Lung (tissue), 12 donors: Measurements from ENCODE around the gene CD2. TPM values are rescaled to one million over a fixed set of nuclear protein-coding genes. Genes with fewer than 3 reads are reported as not detected.

Experiments
- ATAC-seq: fragments of 200-7000 bp; cut with Tn5 transposase; one replicate; pipeline ENCODE4 v1.9.1; 2020; ENCODE audit warnings: moderate number of reproducible peaks; ENCODE audit not compliant: insufficient read depth, low FRiP score
- DNase-seq, 3 donors: peaks; one replicate each; pipeline ENCODE4 v3.0.0-alpha.2; 2013 to 2017
- H3K27ac ChIP-seq, 2 donors: one replicate each; pipeline ENCODE4 v1.5.1; 2013; ENCODE audit warnings: mild to moderate bottlenecking in 2 of 2, moderate library complexity in 2 of 2, control low read depth in 1 of 2, inconsistent platforms in 1 of 2, low read depth in 1 of 2, low read length in 1 of 2
- H3K27me3 ChIP-seq, 3 donors: one replicate each; pipeline ENCODE4 v1.5.1; 2013; ENCODE audit warnings: low read length in 2 of 3; ENCODE audit not compliant: control insufficient read depth in 3 of 3, insufficient read depth in 3 of 3
- H3K36me3 ChIP-seq, 4 donors: one replicate each; pipeline ENCODE4 v1.5.1; 2013; ENCODE audit warnings: low read length in 4 of 4, mild to moderate bottlenecking in 1 of 4, moderate library complexity in 1 of 4; ENCODE audit not compliant: control insufficient read depth in 4 of 4, insufficient read depth in 4 of 4
- H3K4me1 ChIP-seq, 5 donors: one replicate each; pipeline ENCODE4 v1.5.1; 2013; ENCODE audit warnings: low read length in 5 of 5, mild to moderate bottlenecking in 2 of 5, moderate library complexity in 1 of 5; ENCODE audit not compliant: control insufficient read depth in 5 of 5, insufficient read depth in 5 of 5
- H3K4me3 ChIP-seq: one replicate; pipeline ENCODE4 v1.5.1; 2013; ENCODE audit warnings: mild to moderate bottlenecking, control low read depth, moderate library complexity
- H3K9ac ChIP-seq, 2 donors: one replicate each; pipeline ENCODE4 v1.5.1; 2013; ENCODE audit warnings: low read length in 2 of 2, control low read depth in 1 of 2; ENCODE audit not compliant: insufficient read depth in 1 of 2
- H3K9me3 ChIP-seq, 4 donors: one replicate each; pipeline ENCODE4 v1.5.1; 2013; ENCODE audit warnings: low read length in 3 of 4, mild to moderate bottlenecking in 1 of 4, moderate library complexity in 1 of 4; ENCODE audit not compliant: control insufficient read depth in 4 of 4, insufficient read depth in 3 of 4
- WGBS, 2 donors: extraction: QIAGEN DNeasy Blood & Tissue Kit; methylation state at CpG; one replicate each; pipeline ENCODE4 v1.1.7; 2013; 5-methylcytosine and 5-hydroxymethylcytosine counted together
- polyA plus RNA-seq, 2 donors: library from polyadenylated mRNA; stranded (reverse); fragments of 200-250 nt; gene quantifications; one replicate each; pipeline ENCODE4 v1.2.1, GENCODE V29; 2013
- total RNA-seq, 2 donors: library from RNA; depleted of rRNA in 1 of 2; stranded (reverse); fragments of >200 nt in 1 of 2; gene quantifications; one replicate each; pipeline ENCODE4 v1.2.1, GENCODE V29; 2014 to 2021
- TF ChIP-seq, protein P1 (sequence below): IDR thresholded peaks from 2 replicates; pipeline ENCODE4 v1.5.1; 2012; ENCODE audit warnings: mild to moderate bottlenecking; ENCODE audit errors: control extremely low read depth, extremely low read depth
- donor health status: control.
- donor health status: control.
- donor health status: Bipolar disorder and iron deficiency.
- donor health status: healthy.
- donor health status: DM: yes; HTN: yes; CAD: no.

CD2 gene
- total and polyA plus RNA-seq, 4 donors, result 2.4 to 5.2 (median 4.9) TPM

DNA sequence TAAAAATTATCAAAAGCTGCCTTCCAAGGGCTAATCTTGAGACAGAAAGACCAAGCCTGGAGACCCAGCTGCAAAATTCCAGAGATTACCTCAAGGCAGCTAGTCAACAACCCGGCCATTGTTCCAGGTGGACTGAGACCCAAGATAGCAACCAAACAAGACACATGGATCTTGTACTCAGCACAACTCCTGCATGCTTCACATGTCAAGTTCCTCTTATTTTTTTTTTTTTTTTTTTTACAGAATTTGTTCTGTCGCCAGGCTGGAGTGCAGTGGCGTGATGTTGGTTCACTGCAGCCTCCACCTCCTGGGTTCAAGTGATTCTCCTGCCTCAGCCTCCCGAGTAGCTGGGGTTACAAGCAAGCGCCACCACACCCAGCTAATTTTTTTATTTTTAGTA lies 40.1 kb downstream of the CD2 start:
- no peak overlapping the region for H3K9ac ChIP-seq
- no peaks in the 10 kb centered on the region for H3K4me1 ChIP-seq
- H3K9me3 ChIP-seq, result no peaks in the 10 kb centered on the region
- no peak overlapping the region for H3K4me3 ChIP-seq
- TF ChIP-seq, protein P1, sequence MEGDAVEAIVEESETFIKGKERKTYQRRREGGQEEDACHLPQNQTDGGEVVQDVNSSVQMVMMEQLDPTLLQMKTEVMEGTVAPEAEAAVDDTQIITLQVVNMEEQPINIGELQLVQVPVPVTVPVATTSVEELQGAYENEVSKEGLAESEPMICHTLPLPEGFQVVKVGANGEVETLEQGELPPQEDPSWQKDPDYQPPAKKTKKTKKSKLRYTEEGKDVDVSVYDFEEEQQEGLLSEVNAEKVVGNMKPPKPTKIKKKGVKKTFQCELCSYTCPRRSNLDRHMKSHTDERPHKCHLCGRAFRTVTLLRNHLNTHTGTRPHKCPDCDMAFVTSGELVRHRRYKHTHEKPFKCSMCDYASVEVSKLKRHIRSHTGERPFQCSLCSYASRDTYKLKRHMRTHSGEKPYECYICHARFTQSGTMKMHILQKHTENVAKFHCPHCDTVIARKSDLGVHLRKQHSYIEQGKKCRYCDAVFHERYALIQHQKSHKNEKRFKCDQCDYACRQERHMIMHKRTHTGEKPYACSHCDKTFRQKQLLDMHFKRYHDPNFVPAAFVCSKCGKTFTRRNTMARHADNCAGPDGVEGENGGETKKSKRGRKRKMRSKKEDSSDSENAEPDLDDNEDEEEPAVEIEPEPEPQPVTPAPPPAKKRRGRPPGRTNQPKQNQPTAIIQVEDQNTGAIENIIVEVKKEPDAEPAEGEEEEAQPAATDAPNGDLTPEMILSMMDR, result no peak
- H3K27ac ChIP-seq, result no peak overlapping the region
- WGBS, 2 donors, result 73 to 82% methylated on average over 5 of the region's 5 CpGs
- DNase-seq (no peak), ATAC-seq (no peak)
- no peaks in the 10 kb centered on the region for H3K36me3 ChIP-seq
- no peaks in the 10 kb centered on the region for H3K27me3 ChIP-seq

DNA sequence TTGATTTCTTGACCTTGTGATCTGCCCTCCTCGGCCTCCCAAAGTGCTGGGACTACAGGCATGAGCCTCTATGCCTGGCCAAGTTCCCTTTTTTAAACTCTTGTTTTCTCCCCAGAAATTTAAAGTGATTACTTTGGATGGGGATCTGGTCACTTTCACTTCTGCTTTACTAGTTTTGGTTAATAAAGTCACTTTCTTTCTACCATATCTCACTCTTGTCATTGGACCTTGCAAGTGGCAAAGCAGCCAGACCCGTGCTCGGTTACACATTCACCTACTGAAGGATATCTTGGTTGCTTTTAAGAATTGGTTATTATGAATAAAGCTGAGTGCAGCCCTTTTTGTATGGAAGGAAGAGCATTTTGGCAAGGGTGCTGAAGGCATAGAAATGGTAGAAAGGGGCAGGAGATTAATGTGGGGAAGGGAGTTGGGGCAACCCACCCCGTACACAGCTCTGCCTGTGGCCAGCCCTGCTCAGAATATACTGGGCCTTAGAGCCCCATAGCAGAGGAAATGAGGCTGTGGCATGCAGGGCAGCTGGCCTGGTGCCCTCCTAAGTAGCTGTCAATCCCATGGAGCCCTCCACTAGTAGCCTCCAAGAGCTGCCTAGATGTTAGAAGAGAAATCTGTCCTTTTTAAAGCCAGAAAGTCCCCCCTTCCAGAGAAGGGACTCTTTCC lies 40.7 kb downstream of the CD2 start:
- H3K36me3 ChIP-seq, result no peaks in the 10 kb centered on the region
- 61 to 65% methylated on average over 4 of the region's 4 CpGs for WGBS, 2 donors
- no peaks in the 10 kb centered on the region for H3K9me3 ChIP-seq
- H3K4me3 ChIP-seq, result no peak overlapping the region
- no peak overlapping the region for H3K27ac ChIP-seq
- H3K4me1 ChIP-seq, result no peaks in the 10 kb centered on the region
- no peak overlapping the region for H3K9ac ChIP-seq
- DNase-seq, result no peak
- no peak for ATAC-seq
- TF ChIP-seq, protein P1, result no peak
- no peaks in the 10 kb centered on the region for H3K27me3 ChIP-seq

DNA sequence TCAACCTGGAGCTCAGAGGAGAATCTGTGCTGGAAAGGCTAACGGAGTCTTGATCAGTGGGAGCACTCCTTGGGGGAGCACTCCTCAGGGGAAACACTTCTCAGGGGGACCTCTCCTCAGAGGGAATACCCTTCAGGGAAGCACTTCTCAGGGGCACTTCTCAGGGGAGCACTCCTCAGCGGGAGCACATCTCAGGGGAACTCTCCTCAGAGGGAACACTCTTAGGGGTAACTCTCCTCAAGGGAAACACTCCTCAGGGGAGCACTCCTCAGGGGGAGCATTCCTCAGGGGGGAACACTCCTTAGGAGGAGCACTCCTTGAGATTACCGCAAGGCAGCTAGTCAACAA lies 41.2 kb downstream of the CD2 start:
- no peak for ATAC-seq
- no peak for DNase-seq
- TF ChIP-seq, protein P1, result no peak
- H3K4me1 ChIP-seq, result no peaks in the 10 kb centered on the region
- no peaks in the 10 kb centered on the region for H3K36me3 ChIP-seq
- no peak overlapping the region for H3K27ac ChIP-seq
- H3K27me3 ChIP-seq, result no peaks in the 10 kb centered on the region
- H3K9ac ChIP-seq, result no peak overlapping the region
- H3K4me3 ChIP-seq, result no peak overlapping the region
- 94 to 97% methylated on average over 3 of the region's 3 CpGs for WGBS, 2 donors
- no peaks in the 10 kb centered on the region for H3K9me3 ChIP-seq

DNA sequence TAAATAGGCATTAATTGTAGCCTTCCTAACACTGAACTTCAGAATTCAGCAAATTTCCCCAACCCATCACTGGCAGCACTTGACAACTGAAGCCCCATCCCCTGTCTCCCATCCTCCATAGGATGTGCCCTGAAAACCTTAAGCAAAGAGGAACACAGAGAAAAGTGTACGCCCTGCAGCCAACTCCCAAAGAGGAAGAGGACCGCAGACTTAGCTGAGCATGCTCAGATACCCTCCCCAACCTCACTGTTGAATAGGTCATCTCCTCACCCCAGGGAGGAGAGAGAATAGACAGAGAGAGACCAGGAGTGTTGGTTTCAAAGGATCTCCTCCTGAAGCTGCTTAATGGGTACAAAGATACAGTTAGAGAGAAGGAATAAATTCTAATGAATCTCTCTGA lies 50.5 kb downstream of the CD2 start:
- peaks cover 0 to 2% (median 0%) of the 10 kb centered on the region in 3 donors for H3K27me3 ChIP-seq
- H3K4me1 ChIP-seq, result no peaks in the 10 kb centered on the region
- TF ChIP-seq, protein P1, result no peak
- no peaks in the 10 kb centered on the region for H3K36me3 ChIP-seq
- H3K9me3 ChIP-seq, result no peaks in the 10 kb centered on the region
- no peak overlapping the region for H3K27ac ChIP-seq
- H3K9ac ChIP-seq, result no peak overlapping the region
- DNase-seq (no peak), ATAC-seq (no peak)
- H3K4me3 ChIP-seq, result no peak overlapping the region
- 46 to 57% methylated on average over 2 of the region's 2 CpGs for WGBS, 2 donors
